Measurements from ENCODE around the gene VAMP1.

DNA sequence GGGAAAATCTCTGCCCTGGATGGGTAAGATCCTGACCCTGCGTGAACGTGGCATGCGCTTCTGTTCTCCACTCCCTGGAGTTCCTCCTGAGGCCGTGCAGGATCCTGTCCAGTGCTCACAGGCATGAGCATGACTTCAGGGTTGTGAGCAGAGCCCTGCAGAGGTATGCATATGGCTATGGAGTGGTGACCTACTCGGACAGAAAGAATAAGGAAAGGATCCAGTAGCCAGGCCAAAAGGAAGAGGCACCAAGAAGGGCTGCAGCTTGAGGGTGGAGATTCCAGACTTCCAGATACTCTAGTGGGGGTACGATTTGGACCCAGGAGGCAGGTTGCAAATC, 46.5 kb downstream of the VAMP1 start:
- TF ChIP-seq NCOR1 (IDR thresholded peaks at IDR 0.05) = no peak
- TF ChIP-seq, protein P1, sequence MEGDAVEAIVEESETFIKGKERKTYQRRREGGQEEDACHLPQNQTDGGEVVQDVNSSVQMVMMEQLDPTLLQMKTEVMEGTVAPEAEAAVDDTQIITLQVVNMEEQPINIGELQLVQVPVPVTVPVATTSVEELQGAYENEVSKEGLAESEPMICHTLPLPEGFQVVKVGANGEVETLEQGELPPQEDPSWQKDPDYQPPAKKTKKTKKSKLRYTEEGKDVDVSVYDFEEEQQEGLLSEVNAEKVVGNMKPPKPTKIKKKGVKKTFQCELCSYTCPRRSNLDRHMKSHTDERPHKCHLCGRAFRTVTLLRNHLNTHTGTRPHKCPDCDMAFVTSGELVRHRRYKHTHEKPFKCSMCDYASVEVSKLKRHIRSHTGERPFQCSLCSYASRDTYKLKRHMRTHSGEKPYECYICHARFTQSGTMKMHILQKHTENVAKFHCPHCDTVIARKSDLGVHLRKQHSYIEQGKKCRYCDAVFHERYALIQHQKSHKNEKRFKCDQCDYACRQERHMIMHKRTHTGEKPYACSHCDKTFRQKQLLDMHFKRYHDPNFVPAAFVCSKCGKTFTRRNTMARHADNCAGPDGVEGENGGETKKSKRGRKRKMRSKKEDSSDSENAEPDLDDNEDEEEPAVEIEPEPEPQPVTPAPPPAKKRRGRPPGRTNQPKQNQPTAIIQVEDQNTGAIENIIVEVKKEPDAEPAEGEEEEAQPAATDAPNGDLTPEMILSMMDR (IDR thresholded peaks at IDR 0.05 in 2 of 3, conservative IDR thresholded peaks at IDR 0.05 in 1 of 3; ENCODE audit: insufficient read depth in 2 of 3, low read depth in 1 of 3, low read length in 3 of 3) = no peak
- TF ChIP-seq SLC30A9 (CRISPR knock-in tag; IDR thresholded peaks at IDR 0.05) = no peak
- no peak for TF ChIP-seq KLF10 (CRISPR knock-in tag; IDR thresholded peaks at IDR 0.05)
- no peak for TF ChIP-seq HNRNPH1 (optimal IDR thresholded peaks at IDR 0.05; ENCODE audit: low read depth, low read length)
